IMR-90 (cell line): Measurements from ENCODE around the gene ARFIP2. TPM values are rescaled to one million over a fixed set of nuclear protein-coding genes. Genes with fewer than 3 reads are reported as not detected.
A peak's percentile ranks its signal among the peaks of the same experiment; 100 is the strongest.

Experiments
- ATAC-seq: fragments of 200-7000 bp; cut with Tn5 transposase; 2 replicates; pipeline ENCODE4 v1.9.1; 2020; ENCODE audit warnings: low read depth, mild to moderate bottlenecking, moderate library complexity
- BruUV-seq: library from RNA; stranded (reverse); fragments of 400-500 nt; replicated peaks from 2 replicates; lab custom pipeline; 2021; lab: Mats Ljungman, UMichigan
- CTCF ChIA-PET: fragments of 300-600 bp; formaldehyde crosslinking; extraction: SDS; loops from one replicate; lab custom pipeline; 2021; ENCODE audit warnings: antibody characterized with exemption; lab: Yijun Ruan, JAX
- POLR2A ChIA-PET: fragments of 300-600 bp; sonication (Branson Sonifier 250); formaldehyde crosslinking; loops from one replicate; lab custom pipeline; 2022; ENCODE audit warnings: antibody characterized with exemption; ENCODE audit not compliant: unreplicated experiment; lab: Charles Lee
- DNase-seq: peaks from one replicate; pipeline ENCODE4 v3.0.0; 2013
- H2AFZ ChIP-seq: replicated peaks from 2 replicates; pipeline ENCODE3; 2013; ENCODE audit warnings: low read length, mild to moderate bottlenecking; ENCODE audit not compliant: poor library complexity
- H2AK5ac ChIP-seq: 2 replicates; pipeline ENCODE4 v1.6.1; 2013; ENCODE audit warnings: low read depth, low read length, inconsistent platforms
- H2AK9ac ChIP-seq: replicated peaks from 2 replicates; pipeline ENCODE3; 2013; ENCODE audit warnings: mild to moderate bottlenecking, low read depth, low read length, moderate library complexity; ENCODE audit not compliant: poor library complexity
- H2BK120ac ChIP-seq: 2 replicates; pipeline ENCODE4 v1.6.1; 2013; ENCODE audit warnings: low read depth, low read length, inconsistent platforms
- H2BK15ac ChIP-seq: 3 replicates; pipeline ENCODE4 v1.6.1; 2013; ENCODE audit warnings: low read depth, low read length, inconsistent platforms
- H2BK20ac ChIP-seq: 2 replicates; pipeline ENCODE4 v1.6.1; 2013; ENCODE audit warnings: low read depth, mild to moderate bottlenecking, inconsistent platforms, low read length, moderate library complexity
- H2BK5ac ChIP-seq: 2 replicates; pipeline ENCODE4 v1.6.1; 2013; ENCODE audit warnings: mild to moderate bottlenecking, low read depth, low read length, inconsistent platforms; ENCODE audit not compliant: poor library complexity, severe bottlenecking
- H3K14ac ChIP-seq: replicated peaks from 2 replicates; pipeline ENCODE4 v1.6.1; 2013; ENCODE audit warnings: low read depth, low read length, inconsistent platforms
- H3K18ac ChIP-seq: 2 replicates; pipeline ENCODE4 v1.6.1; 2013; ENCODE audit warnings: low read depth, low read length, control low read depth
- H3K23ac ChIP-seq: 2 replicates; pipeline ENCODE4 v1.6.1; 2013; ENCODE audit warnings: low read depth, low read length, inconsistent platforms
- H3K27ac ChIP-seq: 2 replicates; pipeline ENCODE4 v1.5.1; 2013; ENCODE audit warnings: mild to moderate bottlenecking, control low read depth, low read length; ENCODE audit not compliant: insufficient read depth
- H3K27me3 ChIP-seq: 2 replicates; pipeline ENCODE4 v1.6.1; 2013; ENCODE audit warnings: low read length; ENCODE audit not compliant: control insufficient read depth, insufficient read depth
- H3K36me3 ChIP-seq: 2 replicates; pipeline ENCODE4 v1.6.1; 2013; ENCODE audit warnings: low read length, mixed read lengths; ENCODE audit not compliant: control insufficient read depth, insufficient read depth
- H3K4ac ChIP-seq: 2 replicates; pipeline ENCODE4 v1.6.1; 2013; ENCODE audit warnings: low read depth, low read length, inconsistent platforms
- H3K4me1 ChIP-seq: 2 replicates; pipeline ENCODE4 v1.6.1; 2013; ENCODE audit warnings: low read length, mixed read lengths; ENCODE audit not compliant: control insufficient read depth, insufficient read depth
- H3K4me2 ChIP-seq: 2 replicates; pipeline ENCODE4 v1.6.1; 2013; ENCODE audit warnings: low read depth, mild to moderate bottlenecking, control low read depth, low read length, moderate library complexity
- H3K4me3 ChIP-seq: 2 replicates; pipeline ENCODE4 v1.5.1; 2013; ENCODE audit warnings: low read depth, mild to moderate bottlenecking, control low read depth, low read length, moderate library complexity; ENCODE audit not compliant: insufficient read depth
- H3K56ac ChIP-seq: 2 replicates; pipeline ENCODE4 v1.6.1; 2013; ENCODE audit warnings: low read length, inconsistent platforms; ENCODE audit not compliant: insufficient read depth; ENCODE audit errors: extremely low read depth
- H3K79me1 ChIP-seq, 2 experiments: 2 replicates each; pipeline ENCODE4 v1.6.1; 2013; ENCODE audit warnings: low read length in 2 of 2, inconsistent platforms in 1 of 2, low read depth in 1 of 2
- H3K9ac ChIP-seq: 2 replicates; pipeline ENCODE4 v1.6.1; 2013; ENCODE audit warnings: low read depth, low read length, control low read depth
- H3K9me1 ChIP-seq: 2 replicates; pipeline ENCODE4 v1.6.1; 2013; ENCODE audit warnings: low read length, inconsistent platforms; ENCODE audit not compliant: insufficient read depth
- H3K9me3 ChIP-seq: 2 replicates; pipeline ENCODE4 v1.6.1; 2013; ENCODE audit warnings: low read length; ENCODE audit not compliant: control insufficient read depth, insufficient read depth
- H4K20me1 ChIP-seq: 2 replicates; pipeline ENCODE4 v1.6.1; 2013; ENCODE audit warnings: low read length, inconsistent platforms; ENCODE audit not compliant: insufficient read depth
- H4K5ac ChIP-seq: 2 replicates; pipeline ENCODE4 v1.6.1; 2013; ENCODE audit warnings: mild to moderate bottlenecking, low read depth, low read length, control low read depth
- H4K8ac ChIP-seq, 2 experiments: 2 replicates each; pipeline ENCODE4 v1.6.1; 2013; ENCODE audit warnings: low read depth in 2 of 2, low read length in 2 of 2, control low read depth in 1 of 2, inconsistent platforms in 1 of 2
- H4K91ac ChIP-seq: 2 replicates; pipeline ENCODE4 v1.6.1; 2013; ENCODE audit warnings: low read depth, low read length, inconsistent platforms; ENCODE audit not compliant: insufficient read depth
- BHLHE40 ChIP-seq: fragments of 150-350 bp; IDR thresholded peaks from 2 replicates; pipeline ENCODE4 v1.6.1; 2016; ENCODE audit warnings: mild to moderate bottlenecking, low read depth, low read length
- CEBPB ChIP-seq: IDR thresholded peaks from 2 replicates; pipeline ENCODE4 v1.6.1; 2012; ENCODE audit warnings: low read depth, low read length, improper control_type of control experiment
- FOS ChIP-seq: fragments of 150-350 bp; IDR thresholded peaks from 2 replicates; pipeline ENCODE4 v1.6.1; 2016; ENCODE audit warnings: low read depth, low read length
- MXI1 ChIP-seq: IDR thresholded peaks from 2 replicates; pipeline ENCODE4 v1.6.1; 2012; ENCODE audit warnings: low read depth, mild to moderate bottlenecking, low read length, moderate library complexity, borderline replicate concordance
- POLR2A ChIP-seq: IDR thresholded peaks from 2 replicates; pipeline ENCODE4 v1.6.1; 2012; ENCODE audit warnings: mild to moderate bottlenecking, low read depth, low read length
- RCOR1 ChIP-seq: IDR thresholded peaks from 2 replicates; pipeline ENCODE4 v1.6.1; 2012; ENCODE audit warnings: mild to moderate bottlenecking, low read length, improper control_type of control experiment; ENCODE audit not compliant: insufficient replicate concordance
- RFX5 ChIP-seq: IDR thresholded peaks from 2 replicates; pipeline ENCODE4 v1.8.0; 2012; ENCODE audit warnings: low read depth, mild to moderate bottlenecking, low read length, moderate library complexity
- WGBS, 2 experiments: methylation state at CpG; one replicate each; pipeline versions ENCODE4 v1.1.5 to v1.1.7; 2013; ENCODE audit warnings: missing lambda C conversion rate in 2 of 2; ENCODE audit not compliant: insufficient read length in 1 of 2; ENCODE audit errors: extremely low coverage in 2 of 2; 5-methylcytosine and 5-hydroxymethylcytosine counted together
- dilution Hi-C: fragments of 300-500 bp; cut with HindIII; formaldehyde crosslinking; loops from one replicate; pipeline ENCODE4 v1.14.3; 2018; ENCODE audit warnings: low sequenced_read_pairs; ENCODE audit not compliant: unreplicated experiment
- in situ Hi-C: fragments of 300-500 bp; cut with MboI; formaldehyde crosslinking; loops from 3 replicates; pipeline ENCODE4 v1.14.3; 2019; ENCODE audit warnings: low sequenced_read_pairs, inconsistent platforms, mixed read lengths
- intact Hi-C: fragments of 100-400 bp; cut with micrococcal nuclease; formaldehyde crosslinking; loops from 2 replicates; pipeline ENCODE4 v1.10.0; 2022
- polyA plus RNA-seq, 3 experiments: library from polyadenylated mRNA; depleted of rRNA; stranded (reverse); fragments of >200 nt; gene quantifications; 2 replicates each; pipeline ENCODE4 v1.2.3, GENCODE V29; 2012; ENCODE audit warnings: low replicate concordance in 1 of 3
- total RNA-seq: library from RNA; depleted of rRNA; stranded (reverse); fragments of >200 nt; gene quantifications from 2 replicates; pipeline ENCODE4 v1.2.3, GENCODE V29; 2012
- TF ChIP-seq, protein P1 (sequence below): fragments of 150-350 bp; IDR thresholded peaks from 2 replicates; pipeline ENCODE4 v1.6.1; 2016; ENCODE audit warnings: low read depth, mild to moderate bottlenecking, low read length, moderate library complexity, borderline replicate concordance
- TF ChIP-seq, protein P2 (sequence below): fragments of 150-350 bp; IDR thresholded peaks from 2 replicates; pipeline ENCODE4 v1.6.1; 2017; ENCODE audit warnings: mild to moderate bottlenecking, antibody characterized with exemption, low read length, low read depth

ARFIP2 gene
- total and polyA plus RNA-seq, 2 of the 4 experiments (the other 2 are of a cell fraction) = 84.4 to 93.9 TPM

DNA sequence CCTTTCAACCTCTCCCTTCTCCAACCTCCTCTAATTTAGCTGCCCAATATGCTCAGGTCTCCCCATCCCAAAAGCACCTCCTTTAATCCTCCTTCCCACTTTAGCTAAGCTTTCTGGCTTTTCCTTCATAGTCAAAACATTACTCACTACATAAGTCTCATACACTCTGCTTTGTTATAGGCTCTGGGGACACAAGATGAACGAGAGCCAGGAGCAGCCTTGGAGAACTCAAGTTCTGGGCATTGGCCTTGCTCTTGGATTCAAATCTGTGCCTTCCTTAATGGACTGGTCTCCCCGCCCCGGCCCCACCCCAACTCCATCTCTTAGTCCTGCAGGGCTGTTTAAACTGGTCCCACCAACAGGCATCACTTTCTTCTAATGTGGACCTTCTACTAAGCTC, 28.9 kb downstream of the ARFIP2 start:
- Histone ChIP-seq H4K91ac (no peak overlapping the region), H2BK5ac (no peak overlapping the region), H3K23ac (no peak overlapping the region), H2AK9ac (no peak overlapping the region), H3K9me3 (no peaks in the 10 kb centered on the region), H3K18ac (no peak overlapping the region), H3K27me3 (no peaks in the 10 kb centered on the region), H2BK20ac (no peak overlapping the region), H2BK120ac (no peak overlapping the region), H4K8ac (no peak overlapping the region), H4K20me1 (no peaks in the 10 kb centered on the region; the same call in 1 of the 2 replicates), H3K56ac (no peak overlapping the region), H3K4ac (no peak overlapping the region), H2BK15ac (no peak overlapping the region), H3K4me3 (no peak overlapping the region), H3K9me1 (peaks cover 4% of the 10 kb centered on the region; the same call in 1 of the 2 replicates), H3K9ac (no peak overlapping the region), H3K14ac (no peak overlapping the region), H3K4me1 (no peaks in the 10 kb centered on the region), H4K5ac (no peak overlapping the region), H2AK5ac (no peak overlapping the region), H2AFZ (no peak overlapping the region), H3K4me2 (no peak overlapping the region), H3K27ac (no peak overlapping the region), H3K79me1 (peaks cover 0 to 4% of the 10 kb centered on the region in 2 experiments; a peak in 2 of 4 replicates), H3K36me3 (peaks cover 52% of the 10 kb centered on the region)
- ATAC-seq (peak; percentile 51), DNase-seq (peak; percentile 19)
- in situ Hi-C loops (no loop called here), dilution Hi-C loops (no loop called here), intact Hi-C loops (no loop called here)
- TF ChIP-seq POLR2A = no peak
- no peak for TF ChIP-seq MXI1
- TF ChIP-seq, protein P1, sequence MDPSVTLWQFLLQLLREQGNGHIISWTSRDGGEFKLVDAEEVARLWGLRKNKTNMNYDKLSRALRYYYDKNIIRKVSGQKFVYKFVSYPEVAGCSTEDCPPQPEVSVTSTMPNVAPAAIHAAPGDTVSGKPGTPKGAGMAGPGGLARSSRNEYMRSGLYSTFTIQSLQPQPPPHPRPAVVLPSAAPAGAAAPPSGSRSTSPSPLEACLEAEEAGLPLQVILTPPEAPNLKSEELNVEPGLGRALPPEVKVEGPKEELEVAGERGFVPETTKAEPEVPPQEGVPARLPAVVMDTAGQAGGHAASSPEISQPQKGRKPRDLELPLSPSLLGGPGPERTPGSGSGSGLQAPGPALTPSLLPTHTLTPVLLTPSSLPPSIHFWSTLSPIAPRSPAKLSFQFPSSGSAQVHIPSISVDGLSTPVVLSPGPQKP = no peak
- no peak for TF ChIP-seq RCOR1
- TF ChIP-seq CEBPB = no peak
- TF ChIP-seq, protein P2, sequence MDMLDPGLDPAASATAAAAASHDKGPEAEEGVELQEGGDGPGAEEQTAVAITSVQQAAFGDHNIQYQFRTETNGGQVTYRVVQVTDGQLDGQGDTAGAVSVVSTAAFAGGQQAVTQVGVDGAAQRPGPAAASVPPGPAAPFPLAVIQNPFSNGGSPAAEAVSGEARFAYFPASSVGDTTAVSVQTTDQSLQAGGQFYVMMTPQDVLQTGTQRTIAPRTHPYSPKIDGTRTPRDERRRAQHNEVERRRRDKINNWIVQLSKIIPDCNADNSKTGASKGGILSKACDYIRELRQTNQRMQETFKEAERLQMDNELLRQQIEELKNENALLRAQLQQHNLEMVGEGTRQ = no peak
- TF ChIP-seq RFX5 = no peak
- no peak for TF ChIP-seq BHLHE40
- TF ChIP-seq FOS = no peak
- no TSS peak for BruUV-seq
- ChIA-PET POLR2A (interaction anchor here (0.6 kb wide), 1 partner anchor 60 kb away, joined by 15 read pairs; no protein-coding TSS in a partner anchor), CTCF (interaction anchor here (1.7 to 2.6 kb wide), 2 partner anchors 9 to 73 kb away, joined by 7 to 11 read pairs; no protein-coding TSS in a partner anchor)
- 80% methylated on average over 1 of the region's 3 CpGs; no CpG with 5 or more reads in 1 of the 2 experiments for WGBS, 2 experiments
